Measurements from ENCODE around the gene GP5. TPM values are rescaled to one million over a fixed set of nuclear protein-coding genes. Genes with fewer than 3 reads are reported as not detected.

The GP5 gene
- total RNA-seq, 1 donor from 2014 or later, result not detected

- no peaks in the 10 kb centered on the region for H3K27me3 ChIP-seq
- intact Hi-C loops (cut with DNase I), result no loop called here
- DNase-seq (ENCODE audit: extremely low spot score in 2 of 2), result no peak
Measured at GRCh38 chr3:194369522-194370279, 29.4 kb downstream of the GP5 start, which contains the start of gene LRRC15. Gene LRRC15, minus strand, starts transcription at chr3:194369743. Its CDS starts 8,700 bp downstream, at chr3:194361043.

GRCh38 chr3:194368918-194369317 is 30.1 kb downstream of the GP5 start:
- DNase-seq (ENCODE audit: extremely low spot score in 2 of 2), result no peak

More at GRCh38 chr3:194369522-194370279, 29.4 kb downstream of the GP5 start, which contains the start of gene LRRC15:
- TF ChIP-seq CTCF (IDR thresholded peaks at IDR 0.05), result no peak
- Histone ChIP-seq H3K27ac (no peak within 1 kb of the TSS), H3K36me3 (no peaks in the 10 kb centered on the region), H3K4me1 (peaks cover 22% of the 10 kb centered on the region), H3K9me3 (no peaks in the 10 kb centered on the region), H3K4me3 (no peak within 1 kb of the TSS)

GRCh38 chr3:194367992-194368841 is 30.8 kb downstream of the GP5 start:
- no peak for TF ChIP-seq CTCF (IDR thresholded peaks at IDR 0.05)
- no peak for TF ChIP-seq POLR2A (IDR thresholded peaks at IDR 0.05)
- no peak for TF ChIP-seq POLR2AphosphoS5 (IDR thresholded peaks at IDR 0.05; ENCODE audit: insufficient read depth in 1 of 2, low read depth in 1 of 2)
- no peaks in the 10 kb centered on the region for H3K36me3 ChIP-seq
- peaks cover 29% of the 10 kb centered on the region for H3K4me1 ChIP-seq
- H3K9me3 ChIP-seq, result no peaks in the 10 kb centered on the region
- DNase-seq (ENCODE audit: extremely low spot score in 2 of 2), result no peak
- no peak overlapping the region for H3K4me3 ChIP-seq
- intact Hi-C loops (cut with DNase I), result no loop called here
- no peaks in the 10 kb centered on the region for H3K27me3 ChIP-seq
- H3K27ac ChIP-seq, result no peak overlapping the region

More at GRCh38 chr3:194368918-194369317, 30.1 kb downstream of the GP5 start:
- Histone ChIP-seq H3K9me3 (no peaks in the 10 kb centered on the region), H3K36me3 (no peaks in the 10 kb centered on the region), H3K4me3 (no peak overlapping the region), H3K27me3 (no peaks in the 10 kb centered on the region), H3K27ac (no peak overlapping the region), H3K4me1 (peaks cover 29% of the 10 kb centered on the region)
- TF ChIP-seq POLR2A (IDR thresholded peaks at IDR 0.05), result no peak
- no peak for TF ChIP-seq CTCF (IDR thresholded peaks at IDR 0.05)
- TF ChIP-seq POLR2AphosphoS5 (IDR thresholded peaks at IDR 0.05; ENCODE audit: insufficient read depth in 1 of 2, low read depth in 1 of 2), result no peak
- intact Hi-C loops (cut with DNase I), result no loop called here

- intact Hi-C loops (cut with DNase I), result no loop called here
- H3K4me3 ChIP-seq, result no peak overlapping the region
- no peaks in the 10 kb centered on the region for H3K27me3 ChIP-seq
- TF ChIP-seq POLR2AphosphoS5 (IDR thresholded peaks at IDR 0.05; ENCODE audit: insufficient read depth in 1 of 2, low read depth in 1 of 2) (no peak), POLR2A (IDR thresholded peaks at IDR 0.05) (no peak), CTCF (IDR thresholded peaks at IDR 0.05) (no peak)
- peaks cover 29% of the 10 kb centered on the region for H3K4me1 ChIP-seq
- H3K27ac ChIP-seq, result no peak overlapping the region
- DNase-seq (ENCODE audit: extremely low spot score in 2 of 2), result no peak
- no peaks in the 10 kb centered on the region for H3K9me3 ChIP-seq
- no peaks in the 10 kb centered on the region for H3K36me3 ChIP-seq
Measured at GRCh38 chr3:194365978-194366490, 33.0 kb downstream of the GP5 start.
